ENCODE results near the gene KLF11.
"Not testable (repeated sequence)": the region's sequence is repeated elsewhere in the genome, so short reads cannot be mapped to it uniquely, and the experiment has no call there.

The KLF11 gene

DNA sequence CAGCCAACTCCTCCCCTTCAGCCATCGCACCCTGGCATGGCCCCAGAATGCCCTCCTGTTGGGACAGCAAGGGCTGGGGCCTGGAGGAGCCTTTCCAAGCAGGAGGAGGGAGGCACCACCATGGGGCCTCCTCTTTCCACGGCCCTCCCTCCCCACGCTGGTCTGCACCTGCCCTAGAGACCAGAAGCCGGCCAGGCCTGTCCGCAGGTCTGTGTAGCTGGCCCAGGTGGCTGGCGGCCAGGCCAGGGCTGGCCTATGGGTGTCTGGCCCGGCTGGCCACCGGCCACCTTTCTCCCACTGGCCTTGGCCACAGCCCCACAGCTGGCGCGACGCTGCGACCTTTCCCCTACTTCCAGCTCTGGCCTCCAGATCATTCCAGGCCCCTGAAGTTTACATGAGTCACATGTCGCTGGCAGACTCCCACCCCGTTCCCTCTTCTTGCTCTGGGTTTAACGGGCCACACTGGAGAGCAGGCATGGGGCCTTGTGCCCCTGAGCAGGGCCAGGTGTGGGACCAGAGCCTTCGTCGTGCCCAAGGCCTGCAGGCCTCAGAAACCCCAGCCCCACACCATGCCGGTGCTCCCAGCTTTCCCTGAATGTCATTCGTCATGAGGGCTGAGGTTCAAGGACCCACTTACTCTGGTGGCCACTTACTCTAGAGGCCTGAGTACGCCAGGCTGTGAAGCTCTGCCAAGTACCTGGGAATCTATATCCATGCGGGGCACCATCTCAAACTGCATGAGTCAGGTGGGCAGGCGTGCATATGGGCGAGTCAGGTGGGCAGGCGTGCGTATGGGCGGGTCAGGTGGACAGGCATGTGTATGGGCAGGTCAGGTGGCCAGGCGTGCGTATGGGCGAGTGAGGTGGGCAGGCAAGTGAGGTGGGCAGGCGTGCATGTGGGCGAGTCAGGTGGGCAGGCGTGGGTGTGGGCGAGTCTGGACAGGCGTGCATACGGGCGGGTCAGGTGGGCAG, 33.3 kb upstream of the KLF11 start:
- DNase-seq (ENCODE audit: low read depth): no peak

- not testable (repeated sequence) for DNase-seq (ENCODE audit: low read depth)
These were observed 32.3 kb upstream of the KLF11 start for GRCh38 chr2:10010861-10011605.

DNA sequence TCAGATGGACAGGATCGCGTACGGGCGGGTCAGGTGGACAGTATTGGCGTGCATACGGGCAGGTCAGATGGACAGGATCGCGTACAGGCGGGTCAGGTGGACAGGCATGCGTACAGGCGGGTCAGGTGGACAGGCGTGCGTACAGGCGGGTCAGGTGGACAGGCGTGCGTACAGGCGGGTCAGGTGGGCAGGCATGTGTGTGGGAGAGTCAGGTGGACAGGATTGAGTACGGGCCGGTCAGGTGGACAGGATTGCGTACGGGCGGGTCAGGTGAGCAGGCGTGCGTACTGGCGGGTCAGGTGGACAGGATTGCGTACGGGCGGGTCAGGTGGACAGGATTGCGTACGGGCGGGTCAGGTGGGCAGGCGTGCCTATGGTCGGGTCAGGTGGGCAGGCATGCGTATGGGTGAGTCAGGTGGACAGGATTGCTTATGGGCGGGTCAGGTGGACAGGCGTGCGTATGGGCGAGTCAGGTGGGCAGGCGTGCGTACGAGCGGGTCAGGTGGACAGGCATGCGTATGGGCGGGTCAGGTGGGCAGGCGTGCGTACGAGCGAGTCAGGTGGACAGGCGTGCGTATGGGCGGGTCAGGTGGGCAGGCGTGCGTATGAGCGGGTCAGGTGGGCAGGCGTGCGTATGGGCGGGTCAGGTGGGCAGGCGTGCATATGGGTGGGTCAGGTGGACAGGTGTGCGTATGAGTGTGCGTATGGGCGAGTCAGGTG, 31.6 kb upstream of the KLF11 start:
- DNase-seq (ENCODE audit: low read depth): not testable (repeated sequence)

- DNase-seq (ENCODE audit: low read depth): not testable (repeated sequence)
These were observed 30.9 kb upstream of the KLF11 start for GRCh38 chr2:10012366-10012962.

GRCh38 chr2:10012963-10013461, 30.3 kb upstream of the KLF11 start:
- no peak for DNase-seq (ENCODE audit: low read depth)

GRCh38 chr2:10013651-10014417, 29.5 kb upstream of the KLF11 start:
- not testable (repeated sequence) for DNase-seq (ENCODE audit: low read depth)

DNA sequence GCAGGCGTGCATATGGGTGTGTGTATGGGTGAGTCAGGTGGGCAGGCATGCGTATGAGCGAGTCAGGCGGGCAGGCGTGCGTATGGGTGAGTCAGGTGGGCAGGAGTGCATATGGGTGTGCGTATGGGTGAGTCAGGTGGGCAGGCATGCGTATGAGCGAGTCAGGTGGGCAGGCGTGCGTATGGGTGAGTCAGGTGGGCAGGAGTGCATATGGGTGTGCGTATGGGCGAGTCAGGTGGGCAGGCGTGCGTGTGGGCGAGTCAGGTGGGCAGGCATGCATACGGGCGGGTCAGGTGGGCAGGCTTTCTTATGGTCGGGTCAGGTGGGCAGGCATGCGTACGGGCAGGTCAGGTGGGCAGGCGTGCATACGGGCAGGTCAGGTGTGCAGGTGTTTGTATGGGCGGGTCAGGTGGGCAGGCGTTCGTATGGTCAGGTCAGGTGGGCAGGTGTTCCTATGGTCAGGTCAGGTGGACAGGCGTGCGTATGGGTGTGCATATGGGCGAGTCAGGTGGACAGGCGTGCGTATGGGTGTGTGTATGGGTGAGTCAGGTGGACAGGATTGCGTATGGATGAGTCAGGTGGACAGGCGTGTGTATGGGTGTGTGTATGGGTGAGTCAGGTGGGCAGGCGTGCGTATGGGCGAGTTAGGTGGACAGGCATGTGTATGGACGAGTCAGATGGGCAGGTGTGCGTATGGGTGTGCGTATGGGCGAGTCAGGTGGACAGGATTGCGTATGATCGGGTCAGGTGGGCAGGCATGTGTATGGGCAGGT, 28.7 kb upstream of the KLF11 start:
- DNase-seq (ENCODE audit: low read depth): no peak

GRCh38 chr2:10015376-10015989, 27.9 kb upstream of the KLF11 start:
- not testable (repeated sequence) for DNase-seq (ENCODE audit: low read depth)

- DNase-seq (ENCODE audit: low read depth): no peak
These were observed 27.1 kb upstream of the KLF11 start for GRCh38 chr2:10016001-10016801.

DNA sequence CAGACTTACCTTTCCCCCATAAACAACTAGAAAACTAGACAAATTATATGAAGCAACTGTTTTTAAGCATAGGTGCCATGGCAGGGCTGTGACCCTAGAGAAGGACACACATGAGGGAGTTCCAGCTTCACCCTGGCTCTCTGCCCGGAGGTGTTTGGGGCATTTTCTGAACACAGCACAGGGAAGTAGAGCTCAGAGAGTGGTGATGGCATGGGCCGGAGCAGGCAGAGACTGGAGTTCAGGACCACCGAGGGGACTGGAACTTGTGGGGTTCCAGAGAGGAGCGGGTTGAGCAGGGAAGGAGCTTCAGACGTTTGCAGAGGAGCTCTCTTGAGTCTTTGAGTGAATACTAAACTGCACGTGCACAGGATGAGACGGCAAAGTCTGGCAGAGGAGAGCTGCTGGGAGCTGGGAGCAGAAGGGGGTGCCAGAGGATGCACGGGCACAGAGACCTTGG, 26.5 kb upstream of the KLF11 start:
- DNase-seq (ENCODE audit: low read depth): no peak

GRCh38 chr2:10017313-10017941, 25.9 kb upstream of the KLF11 start:
- no peak for DNase-seq (ENCODE audit: low read depth)

DNA sequence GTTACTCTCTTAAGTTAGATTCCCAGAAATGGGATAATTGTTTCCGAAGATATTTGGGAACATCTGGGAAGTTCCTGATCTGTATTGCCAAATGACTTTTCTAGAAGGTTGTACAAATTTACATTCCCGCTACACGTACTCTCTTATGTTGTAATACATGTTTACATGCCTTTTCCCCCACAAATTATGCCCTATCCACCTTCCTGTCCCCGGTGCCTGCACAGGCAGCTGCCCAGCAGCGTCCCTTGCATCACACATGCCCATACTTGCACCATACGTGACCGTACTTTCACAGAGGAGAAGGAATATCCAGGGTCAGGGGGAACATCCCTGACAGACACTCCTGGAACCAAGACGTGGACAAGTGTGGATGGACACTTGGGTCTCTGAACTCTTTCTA, 24.2 kb upstream of the KLF11 start:
- no peak for DNase-seq (ENCODE audit: low read depth)

DNA sequence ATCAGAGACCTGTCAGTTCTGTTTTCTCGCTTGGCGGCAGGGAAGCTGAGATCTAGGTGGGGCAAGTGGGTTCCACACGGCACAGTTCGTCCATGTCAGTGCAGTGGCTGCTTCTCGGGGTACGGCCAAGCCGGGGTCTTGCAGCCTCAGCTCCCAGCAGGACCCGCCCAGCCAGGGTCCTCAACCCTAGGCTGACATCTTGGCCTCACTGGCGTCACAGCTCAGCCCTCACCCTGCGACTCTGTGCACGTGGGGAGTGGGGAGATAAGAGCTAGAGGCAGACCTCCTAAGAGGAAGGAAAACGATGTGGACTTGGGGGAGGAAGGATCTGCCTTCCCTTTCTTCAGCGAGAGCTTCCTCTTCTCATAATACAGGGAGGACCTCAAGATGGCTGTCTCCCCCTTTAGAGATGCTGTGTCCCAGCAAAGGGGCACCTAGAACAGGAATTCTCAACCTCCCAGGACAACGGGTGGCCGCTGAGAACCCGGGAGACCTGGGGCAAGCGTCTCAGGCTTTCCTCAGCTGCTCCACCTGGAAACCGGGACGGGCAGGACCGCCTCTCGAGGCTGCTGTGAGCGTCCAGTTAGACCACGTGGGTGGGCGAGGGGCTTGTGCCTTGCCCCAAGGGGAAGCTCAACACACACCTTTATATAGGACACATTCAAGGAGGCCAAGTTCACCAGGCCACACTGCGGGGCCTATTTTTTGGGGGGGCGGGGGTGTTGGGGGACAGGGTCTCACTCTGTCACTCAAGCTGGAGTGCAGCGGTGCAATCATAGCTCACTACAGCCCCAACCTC, 23.5 kb upstream of the KLF11 start:
- DNase-seq (ENCODE audit: low read depth): no peak

GRCh38 chr2:10022041-10022421, 21.3 kb upstream of the KLF11 start:
- DNase-seq (ENCODE audit: low read depth): no peak

- DNase-seq (ENCODE audit: low read depth): no peak
These were observed 20.9 kb upstream of the KLF11 start for GRCh38 chr2:10022445-10022844.

- no peak for DNase-seq (ENCODE audit: low read depth)
These were observed 20.2 kb upstream of the KLF11 start for GRCh38 chr2:10022966-10023662.

All from non-pigmented ciliary epithelial cell (primary cell).